Measurements from ENCODE around the gene ROBO4.

ROBO4 gene

DNA sequence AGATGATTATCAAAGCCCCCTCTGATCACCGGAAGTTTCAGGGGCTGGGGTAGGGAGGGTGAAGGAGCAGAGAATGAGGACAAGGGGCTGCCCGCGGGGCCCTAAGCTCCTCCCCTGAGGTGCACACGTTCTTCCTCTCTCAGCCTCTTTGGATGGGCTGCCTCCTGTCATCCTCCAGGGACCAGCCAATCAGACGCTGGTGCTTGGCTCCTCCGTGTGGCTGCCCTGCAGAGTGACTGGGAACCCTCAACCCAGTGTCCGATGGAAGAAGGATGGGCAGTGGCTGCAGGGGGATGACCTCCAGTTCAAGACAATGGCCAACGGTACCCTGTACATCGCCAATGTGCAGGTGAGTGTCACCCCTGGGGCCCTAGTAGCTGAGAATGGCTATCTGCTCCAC, 24.9 kb downstream of the ROBO4 start:
- Histone ChIP-seq H3K4me3 (ENCODE audit: low read length) (no peak overlapping the region), H3K4me2 (ENCODE audit: low read length) (no peak overlapping the region), H4K20me1 (ENCODE audit: insufficient read depth, low read length) (no peaks in the 10 kb centered on the region), H3K27ac (ENCODE audit: low read length) (no peak overlapping the region), H3K4me1 (ENCODE audit: low read length) (peaks cover 4% of the 10 kb centered on the region; the same call in 1 of the 2 replicates), H3K36me3 (replicated peaks; ENCODE audit: low read depth, low read length) (no peaks in the 10 kb centered on the region), H3K27me3 (ENCODE audit: low read depth, low read length) (peaks cover 8% of the 10 kb centered on the region; the same call in 1 of the 2 replicates), H2AFZ (ENCODE audit: low read depth, low read length) (no peak overlapping the region), H3K79me2 (ENCODE audit: low read length) (no peaks in the 10 kb centered on the region), H3K9ac (ENCODE audit: low read length) (no peak overlapping the region), H3K9me3 (ENCODE audit: insufficient read depth, low read length) (no peaks in the 10 kb centered on the region)
- TF ChIP-seq, protein P1, sequence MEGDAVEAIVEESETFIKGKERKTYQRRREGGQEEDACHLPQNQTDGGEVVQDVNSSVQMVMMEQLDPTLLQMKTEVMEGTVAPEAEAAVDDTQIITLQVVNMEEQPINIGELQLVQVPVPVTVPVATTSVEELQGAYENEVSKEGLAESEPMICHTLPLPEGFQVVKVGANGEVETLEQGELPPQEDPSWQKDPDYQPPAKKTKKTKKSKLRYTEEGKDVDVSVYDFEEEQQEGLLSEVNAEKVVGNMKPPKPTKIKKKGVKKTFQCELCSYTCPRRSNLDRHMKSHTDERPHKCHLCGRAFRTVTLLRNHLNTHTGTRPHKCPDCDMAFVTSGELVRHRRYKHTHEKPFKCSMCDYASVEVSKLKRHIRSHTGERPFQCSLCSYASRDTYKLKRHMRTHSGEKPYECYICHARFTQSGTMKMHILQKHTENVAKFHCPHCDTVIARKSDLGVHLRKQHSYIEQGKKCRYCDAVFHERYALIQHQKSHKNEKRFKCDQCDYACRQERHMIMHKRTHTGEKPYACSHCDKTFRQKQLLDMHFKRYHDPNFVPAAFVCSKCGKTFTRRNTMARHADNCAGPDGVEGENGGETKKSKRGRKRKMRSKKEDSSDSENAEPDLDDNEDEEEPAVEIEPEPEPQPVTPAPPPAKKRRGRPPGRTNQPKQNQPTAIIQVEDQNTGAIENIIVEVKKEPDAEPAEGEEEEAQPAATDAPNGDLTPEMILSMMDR (IDR thresholded peaks at IDR 0.05; ENCODE audit: low read depth, low read length) = no peak
- no peak for TF ChIP-seq EZH2phosphoT487 (IDR thresholded peaks at IDR 0.05; ENCODE audit: low read depth)

DNA sequence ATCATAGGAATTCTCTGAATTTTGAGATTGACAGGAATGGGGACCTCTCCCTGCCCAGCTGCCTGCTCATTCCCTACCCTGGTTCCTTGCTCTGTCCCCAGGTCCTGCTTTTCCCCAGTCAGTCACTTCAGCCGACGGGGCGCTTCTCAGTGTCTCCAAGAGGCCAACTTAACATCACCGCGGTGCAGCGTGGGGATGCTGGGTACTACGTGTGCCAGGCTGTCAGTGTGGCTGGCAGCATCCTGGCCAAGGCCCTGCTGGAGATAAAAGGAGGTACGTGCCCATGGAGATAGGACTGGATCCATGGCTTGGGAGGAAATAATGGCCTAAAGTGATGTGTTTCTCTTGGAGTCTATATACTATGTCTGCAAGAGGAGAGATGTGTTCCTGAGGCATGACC, 25.4 kb downstream of the ROBO4 start:
- Histone ChIP-seq H4K20me1 (ENCODE audit: insufficient read depth, low read length) (no peaks in the 10 kb centered on the region), H3K27ac (ENCODE audit: low read length) (no peak overlapping the region), H2AFZ (ENCODE audit: low read depth, low read length) (no peak overlapping the region), H3K9me3 (ENCODE audit: insufficient read depth, low read length) (no peaks in the 10 kb centered on the region), H3K4me1 (ENCODE audit: low read length) (peaks cover 4% of the 10 kb centered on the region; the same call in 1 of the 2 replicates), H3K4me2 (ENCODE audit: low read length) (no peak overlapping the region), H3K27me3 (ENCODE audit: low read depth, low read length) (peaks cover 8% of the 10 kb centered on the region; the same call in 1 of the 2 replicates), H3K36me3 (replicated peaks; ENCODE audit: low read depth, low read length) (no peaks in the 10 kb centered on the region), H3K9ac (ENCODE audit: low read length) (no peak overlapping the region), H3K79me2 (ENCODE audit: low read length) (no peaks in the 10 kb centered on the region), H3K4me3 (ENCODE audit: low read length) (no peak overlapping the region)
- TF ChIP-seq EZH2phosphoT487 (IDR thresholded peaks at IDR 0.05; ENCODE audit: low read depth) = no peak
- TF ChIP-seq, protein P1 (IDR thresholded peaks at IDR 0.05; ENCODE audit: low read depth, low read length) = no peak

DNA sequence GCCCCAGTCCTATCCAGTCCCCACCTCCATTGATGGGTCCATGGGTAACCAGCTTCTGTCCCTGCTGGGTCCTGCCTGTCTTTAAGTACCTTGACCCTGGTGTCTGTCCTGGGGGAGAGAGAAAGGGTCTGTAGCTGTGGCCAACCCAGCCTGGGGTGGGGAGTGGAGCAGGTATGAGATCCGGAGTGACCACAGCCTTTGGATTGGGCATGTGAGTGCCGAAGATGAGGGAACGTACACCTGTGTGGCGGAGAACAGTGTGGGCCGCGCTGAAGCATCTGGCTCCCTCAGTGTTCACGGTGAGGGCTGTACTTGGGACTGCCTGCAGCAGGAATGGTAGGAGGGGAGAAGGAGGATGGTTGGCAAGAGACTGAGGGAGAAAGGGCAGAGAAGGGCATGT, 27.2 kb downstream of the ROBO4 start:
- no peak overlapping the region for H3K4me2 ChIP-seq (ENCODE audit: low read length)
- no peaks in the 10 kb centered on the region for H3K4me1 ChIP-seq (ENCODE audit: low read length)
- no peak overlapping the region for H3K9ac ChIP-seq (ENCODE audit: low read length)
- H3K9me3 ChIP-seq (ENCODE audit: insufficient read depth, low read length) = no peaks in the 10 kb centered on the region
- no peak overlapping the region for H3K27ac ChIP-seq (ENCODE audit: low read length)
- H3K36me3 ChIP-seq (replicated peaks; ENCODE audit: low read depth, low read length) = no peaks in the 10 kb centered on the region
- no peaks in the 10 kb centered on the region for H3K79me2 ChIP-seq (ENCODE audit: low read length)
- no peak overlapping the region for H2AFZ ChIP-seq (ENCODE audit: low read depth, low read length)
- H4K20me1 ChIP-seq (ENCODE audit: insufficient read depth, low read length) = no peaks in the 10 kb centered on the region
- no peak for TF ChIP-seq EZH2phosphoT487 (IDR thresholded peaks at IDR 0.05; ENCODE audit: low read depth)
- TF ChIP-seq, protein P1 (IDR thresholded peaks at IDR 0.05; ENCODE audit: low read depth, low read length) = no peak
- peaks cover 6% of the 10 kb centered on the region; the same call in 1 of the 2 replicates for H3K27me3 ChIP-seq (ENCODE audit: low read depth, low read length)
- H3K4me3 ChIP-seq (ENCODE audit: low read length) = no peak overlapping the region

DNA sequence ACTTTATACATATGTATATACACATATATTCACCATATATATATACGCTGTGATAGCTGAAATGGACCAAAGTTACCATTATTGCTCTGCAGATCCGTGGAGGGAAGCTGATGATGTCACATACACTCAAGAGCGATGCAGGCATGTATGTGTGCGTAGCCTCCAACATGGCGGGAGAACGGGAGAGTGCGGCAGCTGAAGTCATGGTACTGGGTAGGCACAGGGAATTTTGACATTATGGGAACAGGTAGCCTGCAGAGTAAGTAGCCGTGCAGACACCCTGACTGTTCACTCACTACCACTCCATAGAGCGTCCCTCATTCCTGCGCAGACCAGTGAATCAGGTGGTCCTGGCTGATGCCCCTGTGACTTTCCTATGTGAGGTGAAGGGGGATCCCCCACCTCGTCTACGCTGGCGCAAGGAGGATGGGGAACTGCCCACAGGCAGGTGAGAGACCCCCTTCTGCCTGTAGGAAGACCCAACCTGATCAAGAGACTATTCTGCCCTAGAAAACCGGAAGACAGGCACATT, 27.7 kb downstream of the ROBO4 start:
- no peak overlapping the region for H3K4me2 ChIP-seq (ENCODE audit: low read length)
- H3K79me2 ChIP-seq (ENCODE audit: low read length) = no peaks in the 10 kb centered on the region
- H3K9me3 ChIP-seq (ENCODE audit: insufficient read depth, low read length) = no peaks in the 10 kb centered on the region
- TF ChIP-seq, protein P1 (IDR thresholded peaks at IDR 0.05; ENCODE audit: low read depth, low read length) = no peak
- no peak for TF ChIP-seq EZH2phosphoT487 (IDR thresholded peaks at IDR 0.05; ENCODE audit: low read depth)
- no peaks in the 10 kb centered on the region for H3K4me1 ChIP-seq (ENCODE audit: low read length)
- H3K36me3 ChIP-seq (replicated peaks; ENCODE audit: low read depth, low read length) = no peaks in the 10 kb centered on the region
- H3K27me3 ChIP-seq (ENCODE audit: low read depth, low read length) = peaks cover 6% of the 10 kb centered on the region; the same call in 1 of the 2 replicates
- no peaks in the 10 kb centered on the region for H4K20me1 ChIP-seq (ENCODE audit: insufficient read depth, low read length)
- H3K27ac ChIP-seq (ENCODE audit: low read length) = no peak overlapping the region
- H3K4me3 ChIP-seq (ENCODE audit: low read length) = no peak overlapping the region
- H2AFZ ChIP-seq (ENCODE audit: low read depth, low read length) = no peak overlapping the region
- no peak overlapping the region for H3K9ac ChIP-seq (ENCODE audit: low read length)
